Measurements from ENCODE around the gene FANCE.
A peak's percentile ranks its signal among the peaks of the same experiment; 100 is the strongest.

FANCE gene

DNA sequence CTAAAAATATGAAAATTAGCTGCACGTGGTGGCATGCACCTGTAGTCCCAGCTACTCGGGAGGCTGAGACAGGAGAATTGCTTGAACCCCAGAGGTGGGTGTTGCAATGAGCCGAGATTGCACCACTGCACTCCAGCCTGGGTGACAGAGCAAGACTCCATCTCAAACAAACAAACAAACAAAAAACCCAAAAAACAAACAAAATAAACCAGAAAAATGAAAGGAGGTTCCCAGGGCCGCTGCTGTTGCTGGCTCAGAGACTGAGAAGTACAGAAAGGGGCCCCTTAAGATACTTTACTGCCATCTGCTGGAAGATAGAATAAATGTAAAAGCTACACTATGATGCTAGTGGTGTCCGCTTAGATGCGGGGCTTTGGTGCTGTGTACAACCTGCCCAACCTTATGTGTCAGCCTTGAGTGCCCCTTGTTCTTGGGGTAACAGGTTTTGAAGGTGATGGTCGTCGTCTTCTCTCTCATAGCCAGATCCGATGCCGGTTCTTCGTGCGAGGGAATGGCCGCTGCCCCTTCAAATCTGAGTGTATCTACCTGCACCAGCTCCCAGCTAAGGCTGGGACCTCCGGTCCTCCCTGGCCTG, 2.8 kb upstream of the FANCE start:
- WGBS, 2 donors (ENCODE audit: extremely low coverage in 2 of 2, insufficient read length in 2 of 2, insufficient replicate concordance in 1 of 2) = no CpG with 5 or more reads among the region's 14 CpGs
- no peak overlapping the region for H4K8ac ChIP-seq (ENCODE audit: low read depth, low read length)

DNA sequence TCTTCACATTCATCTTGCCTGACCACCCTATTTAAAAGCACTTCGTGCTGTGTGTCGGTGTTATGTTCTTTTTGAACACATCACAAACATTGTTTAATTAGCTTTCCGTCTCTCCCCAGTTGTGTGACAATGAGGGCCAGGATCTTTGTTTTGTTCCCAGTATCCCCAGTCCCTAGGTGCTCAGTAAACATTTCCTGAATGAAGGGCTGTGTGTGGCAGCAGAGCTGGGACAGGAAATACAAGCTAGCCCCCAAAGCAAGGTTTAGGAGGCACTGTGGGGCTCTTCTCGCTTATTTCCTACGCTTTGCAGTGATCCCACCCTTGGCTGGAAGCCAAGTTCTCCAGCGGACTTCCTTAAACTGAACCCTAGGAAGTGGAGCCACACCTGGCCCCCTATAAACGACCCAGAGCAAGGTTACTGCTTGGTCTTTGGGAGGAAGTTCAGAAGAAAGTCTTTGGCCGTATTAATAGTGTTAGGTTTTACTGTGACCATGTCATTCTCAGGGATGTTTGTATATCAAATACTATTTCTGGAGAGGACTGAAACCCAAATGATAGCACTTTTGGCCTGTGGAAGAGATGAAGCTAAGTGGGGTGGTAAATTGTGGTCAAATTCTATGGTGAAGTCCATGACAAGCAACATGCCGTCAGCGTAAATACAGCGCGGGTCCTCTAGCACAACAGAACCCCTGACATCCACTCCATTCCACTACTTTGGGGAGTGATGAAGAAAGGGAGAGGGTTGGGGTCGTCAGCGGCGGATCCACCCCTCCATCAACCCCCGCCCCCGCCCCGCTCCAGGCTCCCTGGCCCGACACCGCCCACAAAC, 570 bp upstream of the FANCE start:
- H3K79me1 ChIP-seq (ENCODE audit: low read depth, low read length) = peaks cover 3% of the 10 kb centered on the region
- H3K23ac ChIP-seq (ENCODE audit: low read depth, low read length, poor library complexity) = no peak overlapping the region
- H2BK15ac ChIP-seq (ENCODE audit: low read length) = no peak overlapping the region
- H3K18ac ChIP-seq (ENCODE audit: low read length) = peak overlapping the region; percentile 44
- no peak for DNase-seq (ENCODE audit: low spot score)
- no peak overlapping the region for H3K9ac ChIP-seq (ENCODE audit: low read depth, low read length, poor library complexity)
- H2BK5ac ChIP-seq (ENCODE audit: low read length) = no peak overlapping the region
- H3K27me3 ChIP-seq (ENCODE audit: control insufficient read depth in 3 of 3, insufficient read depth in 3 of 3, low read depth in 1 of 3, low read length in 3 of 3) = peaks cover 0 to 11% (median 5%) of the 10 kb centered on the region in 3 experiments
- no peak overlapping the region for H2BK120ac ChIP-seq (ENCODE audit: low read depth, low read length)
- no peak overlapping the region for H3K14ac ChIP-seq (ENCODE audit: low read length)
- no peaks in the 10 kb centered on the region for H3K9me3 ChIP-seq (replicated peaks in 1 of 2; ENCODE audit: control insufficient read depth in 2 of 2, insufficient read depth in 1 of 2, low read depth in 1 of 2, low read length in 2 of 2)
- H3K36me3 ChIP-seq (replicated peaks in 1 of 2; ENCODE audit: control insufficient read depth in 2 of 2, insufficient read depth in 2 of 2, low read length in 2 of 2) = peaks cover 8 to 11% of the 10 kb centered on the region in 2 donors
- no peak overlapping the region for H4K8ac ChIP-seq (ENCODE audit: low read depth, low read length)
- H4K91ac ChIP-seq (ENCODE audit: low read depth, low read length, poor library complexity) = no peak overlapping the region
- H3K27ac ChIP-seq (replicated peaks; ENCODE audit: low read length) = no peak overlapping the region
- no peak overlapping the region for H2AK5ac ChIP-seq (ENCODE audit: low read depth, low read length)
- H2BK12ac ChIP-seq (ENCODE audit: low read length) = no peak overlapping the region
- peak overlapping the region; percentile 43 for H3K4me2 ChIP-seq (ENCODE audit: insufficient read depth, low read length, poor library complexity, severe bottlenecking)
- H3K4me3 ChIP-seq (ENCODE audit: low read length in 2 of 2) = peak overlapping the region in 1 of 2 donors; percentile 67
- H3K4ac ChIP-seq (ENCODE audit: low read length) = no peak overlapping the region
- no CpG with 5 or more reads among the region's 20 CpGs for WGBS, 2 donors (ENCODE audit: extremely low coverage in 2 of 2, insufficient read length in 2 of 2, insufficient replicate concordance in 1 of 2)
- H3K4me1 ChIP-seq (ENCODE audit: control insufficient read depth in 2 of 2, insufficient read depth in 1 of 2, low read depth in 1 of 2, low read length in 2 of 2) = peaks cover 13 to 16% of the 10 kb centered on the region in 2 donors
- peak overlapping the region; percentile 98 for H2AFZ ChIP-seq (ENCODE audit: low read length)

More for the DNA sequence above, 2.8 kb upstream of the FANCE start:
- Histone ChIP-seq H3K9ac (ENCODE audit: low read depth, low read length, poor library complexity) (peak overlapping the region; percentile 60), H3K79me1 (ENCODE audit: low read depth, low read length) (peaks cover 4% of the 10 kb centered on the region), H4K91ac (ENCODE audit: low read depth, low read length, poor library complexity) (peak overlapping the region; percentile 72), H3K4me2 (ENCODE audit: insufficient read depth, low read length, poor library complexity, severe bottlenecking) (no peak overlapping the region), H3K4me1 (ENCODE audit: control insufficient read depth in 2 of 2, insufficient read depth in 1 of 2, low read depth in 1 of 2, low read length in 2 of 2) (peaks cover 8 to 11% of the 10 kb centered on the region in 2 donors), H3K14ac (ENCODE audit: low read length) (no peak overlapping the region), H3K36me3 (replicated peaks in 1 of 2; ENCODE audit: control insufficient read depth in 2 of 2, insufficient read depth in 2 of 2, low read length in 2 of 2) (no peaks in the 10 kb centered on the region), H2BK5ac (ENCODE audit: low read length) (no peak overlapping the region), H3K18ac (ENCODE audit: low read length) (peak overlapping the region; percentile 83), H2BK15ac (ENCODE audit: low read length) (peak overlapping the region; percentile 89), H3K27me3 (ENCODE audit: control insufficient read depth in 3 of 3, insufficient read depth in 3 of 3, low read depth in 1 of 3, low read length in 3 of 3) (peaks cover 0 to 11% (median 5%) of the 10 kb centered on the region in 3 experiments), H2BK12ac (ENCODE audit: low read length) (no peak overlapping the region), H3K27ac (replicated peaks; ENCODE audit: low read length) (no peak overlapping the region), H2AFZ (ENCODE audit: low read length) (no peak overlapping the region), H3K4me3 (ENCODE audit: low read length in 2 of 2) (no peak overlapping the region), H2AK5ac (ENCODE audit: low read depth, low read length) (peak overlapping the region; percentile 84), H3K4ac (ENCODE audit: low read length) (no peak overlapping the region), H3K9me3 (replicated peaks in 1 of 2; ENCODE audit: control insufficient read depth in 2 of 2, insufficient read depth in 1 of 2, low read depth in 1 of 2, low read length in 2 of 2) (no peaks in the 10 kb centered on the region), H3K23ac (ENCODE audit: low read depth, low read length, poor library complexity) (peak overlapping the region; percentile 37), H2BK120ac (ENCODE audit: low read depth, low read length) (no peak overlapping the region)
- peak; percentile 47 for DNase-seq (ENCODE audit: low spot score)

DNA sequence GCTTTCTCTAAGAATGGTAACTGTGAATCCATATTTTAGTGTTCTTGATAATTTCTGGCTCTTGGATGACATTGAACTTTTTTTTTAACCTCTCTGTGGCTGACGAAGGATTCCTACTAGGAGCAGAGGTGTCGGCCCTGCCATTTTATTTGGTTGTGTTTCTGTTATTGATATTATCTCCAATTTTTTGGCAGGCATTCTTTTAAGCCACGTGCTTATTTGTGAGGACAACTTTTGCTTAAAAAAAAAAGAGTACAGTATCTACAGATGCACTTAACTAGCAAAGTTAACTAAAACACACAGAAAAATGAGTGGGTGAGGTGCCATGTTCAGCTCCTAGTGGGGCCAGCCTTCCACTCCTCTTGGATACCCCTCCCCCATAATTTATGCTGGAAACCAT, 1.1 kb downstream of the FANCE start:
- H3K14ac ChIP-seq (ENCODE audit: low read length) = no peak overlapping the region
- H2BK15ac ChIP-seq (ENCODE audit: low read length) = no peak overlapping the region
- peak overlapping the region in 1 of 2 donors; percentile 67 for H3K4me3 ChIP-seq (ENCODE audit: low read length in 2 of 2)
- H4K8ac ChIP-seq (ENCODE audit: low read depth, low read length) = no peak overlapping the region
- H3K4me2 ChIP-seq (ENCODE audit: insufficient read depth, low read length, poor library complexity, severe bottlenecking) = no peak overlapping the region
- no peak overlapping the region for H2BK120ac ChIP-seq (ENCODE audit: low read depth, low read length)
- peaks cover 0 to 11% (median 5%) of the 10 kb centered on the region in 3 experiments for H3K27me3 ChIP-seq (ENCODE audit: control insufficient read depth in 3 of 3, insufficient read depth in 3 of 3, low read depth in 1 of 3, low read length in 3 of 3)
- peaks cover 3% of the 10 kb centered on the region for H3K79me1 ChIP-seq (ENCODE audit: low read depth, low read length)
- peaks cover 10 to 28% of the 10 kb centered on the region in 2 donors for H3K36me3 ChIP-seq (replicated peaks in 1 of 2; ENCODE audit: control insufficient read depth in 2 of 2, insufficient read depth in 2 of 2, low read length in 2 of 2)
- no peaks in the 10 kb centered on the region for H3K9me3 ChIP-seq (replicated peaks in 1 of 2; ENCODE audit: control insufficient read depth in 2 of 2, insufficient read depth in 1 of 2, low read depth in 1 of 2, low read length in 2 of 2)
- WGBS, 2 donors (ENCODE audit: extremely low coverage in 2 of 2, insufficient read length in 2 of 2, insufficient replicate concordance in 1 of 2) = no CpG with 5 or more reads among the region's 3 CpGs
- no peak overlapping the region for H3K18ac ChIP-seq (ENCODE audit: low read length)
- no peak overlapping the region for H3K4ac ChIP-seq (ENCODE audit: low read length)
- H3K27ac ChIP-seq (replicated peaks; ENCODE audit: low read length) = no peak overlapping the region
- H2BK5ac ChIP-seq (ENCODE audit: low read length) = no peak overlapping the region
- H3K23ac ChIP-seq (ENCODE audit: low read depth, low read length, poor library complexity) = no peak overlapping the region
- peaks cover 13 to 16% of the 10 kb centered on the region in 2 donors for H3K4me1 ChIP-seq (ENCODE audit: control insufficient read depth in 2 of 2, insufficient read depth in 1 of 2, low read depth in 1 of 2, low read length in 2 of 2)
- H2BK12ac ChIP-seq (ENCODE audit: low read length) = no peak overlapping the region
- no peak overlapping the region for H3K9ac ChIP-seq (ENCODE audit: low read depth, low read length, poor library complexity)
- no peak overlapping the region for H2AFZ ChIP-seq (ENCODE audit: low read length)
- no peak overlapping the region for H2AK5ac ChIP-seq (ENCODE audit: low read depth, low read length)
- no peak for DNase-seq (ENCODE audit: low spot score)
- no peak overlapping the region for H4K91ac ChIP-seq (ENCODE audit: low read depth, low read length, poor library complexity)
